ENCODE data around the gene AOAH.
"Not testable (repeated sequence)": the region's sequence is repeated elsewhere in the genome, so short reads cannot be mapped to it uniquely, and the experiment has no call there.

AOAH gene

DNA sequence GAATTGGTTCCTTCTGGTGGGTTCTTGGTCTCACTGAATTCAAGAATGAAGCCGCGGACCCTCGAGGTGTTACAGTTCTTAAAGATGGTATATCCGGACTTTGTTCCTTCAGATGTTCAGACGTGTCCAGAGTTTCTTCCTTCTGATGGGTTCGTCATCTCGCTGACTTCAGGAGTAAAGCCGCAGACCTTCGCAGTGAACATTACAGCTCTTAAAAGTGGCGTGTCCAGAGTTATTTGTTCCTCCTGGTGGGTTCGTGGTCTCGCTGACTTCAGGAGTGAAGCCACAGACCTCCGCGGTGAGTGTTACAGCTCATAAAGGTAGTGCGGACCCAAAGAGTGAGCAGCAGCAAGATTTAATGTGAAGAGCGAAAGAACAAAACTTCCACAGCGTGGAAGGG, 220.1 kb downstream of the AOAH start:
- DNase-seq = not testable (repeated sequence)

- DNase-seq = no peak
Observed at GRCh38 chr7:36497775-36498174, 226.5 kb downstream of the AOAH start.

GRCh38 chr7:36497176-36497575, 227.1 kb downstream of the AOAH start:
- not testable (repeated sequence) for DNase-seq

GRCh38 chr7:36496576-36496975, 227.7 kb downstream of the AOAH start:
- no peak for DNase-seq

GRCh38 chr7:36491317-36491716, 233.0 kb downstream of the AOAH start:
- no peak for DNase-seq

GRCh38 chr7:36490419-36490830, 233.9 kb downstream of the AOAH start:
- no peak for DNase-seq

- DNase-seq = not testable (repeated sequence)
Observed at GRCh38 chr7:36488672-36489071, 235.6 kb downstream of the AOAH start.

- peak; percentile 20 for DNase-seq
Observed at GRCh38 chr7:36487756-36488336, 236.4 kb downstream of the AOAH start.

GRCh38 chr7:36486336-36486735, 238.0 kb downstream of the AOAH start:
- no peak for DNase-seq

GRCh38 chr7:36484265-36484664, 240.0 kb downstream of the AOAH start:
- no peak for DNase-seq

DNA sequence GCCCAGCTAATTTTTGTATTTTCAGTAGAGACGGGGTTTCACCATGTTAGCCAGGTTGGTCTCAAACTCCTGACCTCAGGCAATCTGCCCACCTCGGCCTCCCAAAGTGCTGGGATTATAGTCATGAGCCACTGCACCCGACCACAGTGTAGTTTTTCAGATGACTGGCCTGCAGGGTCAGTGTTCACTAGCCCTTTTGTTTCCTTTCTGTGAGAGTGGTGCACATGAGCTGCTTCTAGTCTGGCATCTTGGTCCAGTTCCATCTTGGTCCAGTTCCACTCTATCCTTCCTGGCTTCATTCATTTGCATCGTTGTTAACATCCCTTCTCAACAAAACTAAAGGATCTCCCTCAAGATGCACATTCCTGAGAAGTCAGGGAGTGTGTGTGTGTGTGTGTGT, 240.4 kb downstream of the AOAH start:
- not testable (repeated sequence) for DNase-seq

GRCh38 chr7:36478745-36479144, 245.5 kb downstream of the AOAH start:
- DNase-seq = no peak

GRCh38 chr7:36475381-36475780, 248.9 kb downstream of the AOAH start:
- no peak for DNase-seq

GRCh38 chr7:36475011-36475342, 249.3 kb downstream of the AOAH start:
- DNase-seq = no peak

DNA sequence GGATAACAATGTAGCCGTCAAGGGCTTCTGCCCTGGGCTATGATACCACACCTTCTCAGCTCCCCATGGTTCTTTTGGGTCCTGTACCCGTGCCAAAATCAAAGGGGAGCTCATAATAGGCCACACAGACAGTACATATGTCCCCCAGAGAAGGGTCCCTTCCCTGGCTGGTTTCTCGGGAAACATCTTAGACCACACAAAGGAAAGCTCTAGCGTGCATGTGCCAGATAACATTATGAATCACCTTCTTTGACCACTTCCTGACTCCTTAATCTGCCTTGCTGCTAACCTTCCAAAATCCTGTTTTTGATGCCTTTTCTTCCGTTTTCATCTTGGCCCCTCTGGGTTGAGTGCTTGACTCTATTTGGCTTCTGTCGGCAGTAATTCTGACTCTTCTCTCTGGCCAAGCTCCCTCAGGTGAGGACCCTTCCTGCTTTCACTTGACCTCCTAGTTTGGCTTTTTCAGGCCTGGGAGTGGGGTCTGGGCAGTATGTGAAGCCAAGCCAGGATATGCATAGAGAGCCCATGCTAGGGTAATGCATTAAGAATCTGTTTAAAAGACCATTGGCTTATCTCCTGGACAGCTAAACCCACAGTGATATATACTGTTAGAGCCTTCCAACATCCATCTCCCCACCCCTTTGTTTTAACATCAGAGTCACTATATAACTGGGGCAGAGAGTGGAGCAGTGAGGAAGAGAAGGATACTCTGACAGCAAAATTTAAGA, 249.8 kb downstream of the AOAH start:
- DNase-seq = no peak

GRCh38 chr7:36473454-36474282, 250.6 kb downstream of the AOAH start:
- no peak for DNase-seq

GRCh38 chr7:36472141-36472729, 252.1 kb downstream of the AOAH start:
- DNase-seq = no peak

GRCh38 chr7:36469236-36469635, 255.1 kb downstream of the AOAH start:
- DNase-seq = no peak

GRCh38 chr7:36468370-36469101, 255.8 kb downstream of the AOAH start:
- DNase-seq = no peak

GRCh38 chr7:36466001-36466400, 258.3 kb downstream of the AOAH start:
- not testable (repeated sequence) for DNase-seq

DNA sequence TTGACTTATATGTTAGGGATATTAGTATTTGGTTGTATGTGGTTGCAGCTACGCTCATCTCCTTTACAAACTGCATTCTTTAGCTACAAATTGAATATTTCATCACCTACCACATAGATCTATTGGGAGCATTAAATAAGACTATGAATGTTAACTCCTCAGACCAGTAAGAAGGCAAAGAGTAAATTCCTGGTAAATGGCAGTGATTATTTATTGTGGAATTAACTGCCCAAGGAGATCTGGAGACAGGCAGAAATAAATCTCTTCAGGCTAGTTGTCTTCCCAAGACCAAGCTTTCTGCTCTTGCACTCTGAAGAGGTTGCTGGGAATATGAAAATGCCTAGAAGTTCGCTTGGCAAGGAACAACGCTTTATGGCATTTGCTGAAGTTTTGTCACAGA, 260.0 kb downstream of the AOAH start:
- DNase-seq = no peak
